Choroid plexus epithelial cell (primary cell): ENCODE data around the gene MED9.

Source experiments
- DNase-seq: peaks from one replicate; pipeline ENCODE4 v3.0.0-alpha.2; 2010; ENCODE audit warnings: low read depth
- H3K4me3 ChIP-seq: 2 replicates; pipeline ENCODE4 v1.5.1; 2011; ENCODE audit warnings: low read depth, mild to moderate bottlenecking, control low read depth, low read length, moderate library complexity
- CTCF ChIP-seq: conservative IDR thresholded peaks from 2 replicates; pipeline ENCODE4 v1.5.1; 2011; ENCODE audit warnings: low read depth, mild to moderate bottlenecking, control low read depth, inconsistent platforms, low read length, moderate library complexity

The MED9 gene

GRCh38 chr17:17508646-17509591, 32.1 kb downstream of the MED9 start:
- no peak for DNase-seq
- no peak overlapping the region for H3K4me3 ChIP-seq
- no peak for TF ChIP-seq CTCF

GRCh38 chr17:17509601-17510425, 33.0 kb downstream of the MED9 start:
- no peak overlapping the region for H3K4me3 ChIP-seq
- DNase-seq = no peak
- no peak for TF ChIP-seq CTCF

GRCh38 chr17:17510456-17511292, 33.9 kb downstream of the MED9 start:
- no peak overlapping the region for H3K4me3 ChIP-seq
- TF ChIP-seq CTCF = no peak
- DNase-seq = no peak

GRCh38 chr17:17511293-17511741, 34.5 kb downstream of the MED9 start:
- no peak overlapping the region for H3K4me3 ChIP-seq
- no peak for DNase-seq
- no peak for TF ChIP-seq CTCF

- DNase-seq = peak; percentile 91
- no peak overlapping the region for H3K4me3 ChIP-seq
- TF ChIP-seq CTCF = peak; percentile 3
These were observed 35.4 kb downstream of the MED9 start for GRCh38 chr17:17511881-17512858.

GRCh38 chr17:17512866-17513265, 36.1 kb downstream of the MED9 start:
- no peak for TF ChIP-seq CTCF
- DNase-seq = no peak
- H3K4me3 ChIP-seq = no peak overlapping the region
